ENCODE data around the gene KHDC4.

DNA sequence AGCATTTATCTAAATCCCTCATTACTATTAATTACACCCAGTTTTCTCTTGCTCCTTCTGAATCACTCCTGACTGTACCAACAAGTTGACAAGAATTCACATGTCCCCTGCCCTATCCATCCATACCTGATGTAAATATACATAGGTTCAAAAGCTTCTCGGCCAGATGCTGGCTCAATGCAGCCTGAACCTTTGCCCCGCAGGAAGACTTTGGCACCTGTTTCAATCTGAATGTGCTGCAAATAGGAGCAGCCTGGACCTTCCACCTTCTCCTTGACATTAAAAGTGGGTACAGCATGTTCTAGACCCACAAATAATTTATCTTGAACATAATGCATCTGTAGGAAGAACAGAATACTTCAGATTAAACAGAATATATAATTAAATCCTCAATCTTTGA lies 8.7 kb downstream of the KHDC4 start:
- TF ChIP-seq CTCF (conservative IDR thresholded peaks at IDR 0.05; ENCODE audit: low read depth, low read length) (no peak), EZH2 (IDR thresholded peaks at IDR 0.05; ENCODE audit: borderline replicate concordance, low read depth, low read length, poor library complexity, severe bottlenecking) (no peak)
